Left ventricle myocardium inferior (tissue), 1 donor: ENCODE data around the gene SND1. TPM values are rescaled to one million over a fixed set of nuclear protein-coding genes. Genes with fewer than 3 reads are reported as not detected.

ENCODE experiments used
- DNase-seq: peaks from one replicate; pipeline ENCODE4 v3.0.0-alpha.2; 2020
- H3K27ac ChIP-seq: fragments of 200-600 bp; replicated peaks from 2 replicates; pipeline ENCODE4 v1.8.0; 2021
- H3K27me3 ChIP-seq: fragments of 200-600 bp; 2 replicates; pipeline ENCODE4 v1.8.0; 2021; ENCODE audit warnings: low read depth
- H3K36me3 ChIP-seq: fragments of 200-600 bp; 2 replicates; pipeline ENCODE4 v1.8.0; 2021
- H3K4me1 ChIP-seq: fragments of 200-600 bp; 2 replicates; pipeline ENCODE4 v1.8.0; 2021
- H3K4me3 ChIP-seq: fragments of 200-600 bp; 2 replicates; pipeline ENCODE4 v1.8.0; 2021; ENCODE audit warnings: mild to moderate bottlenecking, moderate library complexity
- H3K9me3 ChIP-seq: fragments of 200-600 bp; replicated peaks from 2 replicates; pipeline ENCODE4 v1.8.0; 2021
- intact Hi-C: fragments of 100-400 bp; cut with micrococcal nuclease; formaldehyde crosslinking; loops from one replicate; pipeline ENCODE4 v1.11.0; 2022
- total RNA-seq: library from RNA; stranded (reverse); fragmentation: NEBNext Ultra II Directional; extraction: Animal tissue kit (Norgen Biotek cat#: 25700); gene quantifications from one replicate; pipeline ENCODE4 v1.2.1, GENCODE V29; 2021
- TF ChIP-seq, protein P1 (sequence below): fragments of 200-600 bp; IDR thresholded peaks from 2 replicates; pipeline ENCODE4 v1.8.0; 2021; ENCODE audit warnings: antibody characterized with exemption, mild to moderate bottlenecking, borderline replicate concordance
- donor health status: DM: no; HTN: yes; CAD: no; lungs with severe emphysema.

SND1 gene
- total RNA-seq, 1 donor from 2014 or later: 71.6 TPM

GRCh38 chr7:127973832-127974231 is 321.8 kb downstream of the SND1 start:
- Histone ChIP-seq H3K27ac (no peak overlapping the region), H3K4me1 (peaks cover 10% of the 10 kb centered on the region), H3K27me3 (no peaks in the 10 kb centered on the region), H3K9me3 (peaks cover 4% of the 10 kb centered on the region), H3K4me3 (no peak overlapping the region), H3K36me3 (no peaks in the 10 kb centered on the region)
- TF ChIP-seq, protein P1, sequence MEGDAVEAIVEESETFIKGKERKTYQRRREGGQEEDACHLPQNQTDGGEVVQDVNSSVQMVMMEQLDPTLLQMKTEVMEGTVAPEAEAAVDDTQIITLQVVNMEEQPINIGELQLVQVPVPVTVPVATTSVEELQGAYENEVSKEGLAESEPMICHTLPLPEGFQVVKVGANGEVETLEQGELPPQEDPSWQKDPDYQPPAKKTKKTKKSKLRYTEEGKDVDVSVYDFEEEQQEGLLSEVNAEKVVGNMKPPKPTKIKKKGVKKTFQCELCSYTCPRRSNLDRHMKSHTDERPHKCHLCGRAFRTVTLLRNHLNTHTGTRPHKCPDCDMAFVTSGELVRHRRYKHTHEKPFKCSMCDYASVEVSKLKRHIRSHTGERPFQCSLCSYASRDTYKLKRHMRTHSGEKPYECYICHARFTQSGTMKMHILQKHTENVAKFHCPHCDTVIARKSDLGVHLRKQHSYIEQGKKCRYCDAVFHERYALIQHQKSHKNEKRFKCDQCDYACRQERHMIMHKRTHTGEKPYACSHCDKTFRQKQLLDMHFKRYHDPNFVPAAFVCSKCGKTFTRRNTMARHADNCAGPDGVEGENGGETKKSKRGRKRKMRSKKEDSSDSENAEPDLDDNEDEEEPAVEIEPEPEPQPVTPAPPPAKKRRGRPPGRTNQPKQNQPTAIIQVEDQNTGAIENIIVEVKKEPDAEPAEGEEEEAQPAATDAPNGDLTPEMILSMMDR: no peak
- intact Hi-C loops: no loop called here
- DNase-seq: no peak

DNA sequence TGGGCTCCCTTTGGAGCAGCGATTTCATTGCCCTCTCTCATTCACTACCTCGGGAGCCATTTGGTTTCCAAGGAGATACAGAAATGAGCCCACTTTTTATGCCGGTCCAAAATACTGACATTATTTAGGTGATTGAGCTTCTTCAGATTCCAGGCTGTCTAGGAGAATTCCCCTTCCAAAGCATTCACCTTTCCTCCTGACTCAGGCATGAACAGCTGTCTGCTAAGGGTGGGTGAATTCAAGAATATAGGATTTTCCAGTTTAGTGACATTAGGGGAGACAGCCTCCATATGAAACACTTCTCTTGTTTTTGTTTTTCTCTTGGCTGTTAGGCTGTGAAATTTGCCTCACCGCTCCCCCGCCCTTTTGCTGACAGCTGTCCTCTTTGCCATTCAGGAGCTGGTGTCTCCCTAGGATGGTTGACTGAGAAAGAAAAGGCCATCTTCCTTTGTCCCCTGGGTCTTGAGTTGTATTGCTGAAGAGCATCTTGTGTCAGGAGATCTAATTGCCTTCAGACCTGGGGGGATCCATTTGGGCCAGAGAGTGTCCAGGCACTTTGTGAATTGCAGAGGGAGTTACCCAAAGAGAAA is 322.5 kb downstream of the SND1 start:
- peaks cover 7% of the 10 kb centered on the region for H3K4me1 ChIP-seq
- DNase-seq: no peak
- no peak overlapping the region for H3K27ac ChIP-seq

GRCh38 chr7:127976056-127976737 is 324.2 kb downstream of the SND1 start:
- Histone ChIP-seq H3K4me1 (peaks cover 7% of the 10 kb centered on the region), H3K4me3 (no peak overlapping the region), H3K36me3 (no peaks in the 10 kb centered on the region), H3K9me3 (peaks cover 4% of the 10 kb centered on the region), H3K27me3 (no peaks in the 10 kb centered on the region), H3K27ac (no peak overlapping the region)
- intact Hi-C loops: no loop called here
- TF ChIP-seq, protein P1: no peak
- no peak for DNase-seq

More for the DNA sequence above, 322.5 kb downstream of the SND1 start:
- Histone ChIP-seq H3K9me3 (peaks cover 4% of the 10 kb centered on the region), H3K4me3 (no peak overlapping the region), H3K27me3 (no peaks in the 10 kb centered on the region), H3K36me3 (no peaks in the 10 kb centered on the region)
- TF ChIP-seq, protein P1: no peak
- intact Hi-C loops: no loop called here

GRCh38 chr7:127976738-127977120 is 324.7 kb downstream of the SND1 start:
- TF ChIP-seq, protein P1: no peak
- no peak overlapping the region for H3K27ac ChIP-seq
- DNase-seq: no peak
- H3K4me1 ChIP-seq: peaks cover 7% of the 10 kb centered on the region
- no peak overlapping the region for H3K4me3 ChIP-seq
- H3K9me3 ChIP-seq: peaks cover 4% of the 10 kb centered on the region
- no peaks in the 10 kb centered on the region for H3K27me3 ChIP-seq
- no peaks in the 10 kb centered on the region for H3K36me3 ChIP-seq
- intact Hi-C loops: no loop called here

GRCh38 chr7:127978421-127978820 is 326.4 kb downstream of the SND1 start:
- TF ChIP-seq, protein P1: no peak
- DNase-seq: no peak
- H3K4me1 ChIP-seq: peaks cover 13% of the 10 kb centered on the region
- H3K36me3 ChIP-seq: no peaks in the 10 kb centered on the region
- H3K4me3 ChIP-seq: no peak overlapping the region
- H3K27me3 ChIP-seq: no peaks in the 10 kb centered on the region
- peaks cover 4% of the 10 kb centered on the region for H3K9me3 ChIP-seq
- no peak overlapping the region for H3K27ac ChIP-seq
- intact Hi-C loops: no loop called here
